Caco-2 (cell line): Measurements from ENCODE around the gene SLC25A26. TPM values are rescaled to one million over a fixed set of nuclear protein-coding genes. Genes with fewer than 3 reads are reported as not detected.

ENCODE experiments used
- BruUV-seq: library from RNA; stranded (reverse); fragments of 400-500 nt; replicated peaks from 2 replicates; lab custom pipeline; 2021; lab: Mats Ljungman, UMichigan
- CTCF ChIA-PET: fragments of 300-600 bp; sonication (Branson Sonifier 250); formaldehyde crosslinking; loops from one replicate; lab custom pipeline; 2022; ENCODE audit warnings: antibody characterized with exemption; lab: Charles Lee
- POLR2A ChIA-PET: fragments of 300-600 bp; sonication (Branson Sonifier 250); formaldehyde crosslinking; loops from one replicate; lab custom pipeline; 2022; ENCODE audit warnings: antibody characterized with exemption; lab: Charles Lee
- DNase-seq, 2 experiments: peaks; one replicate each; pipeline versions ENCODE4 v3.0.0 to v3.0.0-alpha.2; 2020 to 2022
- H3K27me3 ChIP-seq: replicated peaks from 2 replicates; pipeline ENCODE4 v1.6.0; 2011; ENCODE audit warnings: low read length; ENCODE audit not compliant: control insufficient read depth, insufficient read depth
- H3K36me3 ChIP-seq: 2 replicates; pipeline ENCODE4 v1.5.1; 2011; ENCODE audit warnings: low read length; ENCODE audit not compliant: control insufficient read depth, insufficient read depth
- H3K4me1 ChIP-seq: fragments of 250-450 bp; sonication (Bioruptor Pico); 2 replicates; pipeline ENCODE4 v1.5.1; 2020; ENCODE audit warnings: mild to moderate bottlenecking
- H3K4me3 ChIP-seq: 2 replicates; pipeline ENCODE4 v1.5.1; 2011; ENCODE audit warnings: low read depth, mild to moderate bottlenecking, control low read depth, low read length
- H3K9me3 ChIP-seq: fragments of 250-450 bp; sonication (Bioruptor Pico); 2 replicates; pipeline ENCODE4 v1.5.1; 2020; ENCODE audit warnings: mild to moderate bottlenecking, moderate library complexity
- H3K27ac Mint-ChIP-seq: one replicate; pipeline ENCODE4 v1.8.0; 2022; ENCODE audit warnings: mixed read lengths; ENCODE audit not compliant: unreplicated experiment
- H3K27me3 Mint-ChIP-seq: one replicate; pipeline ENCODE4 v1.8.0; 2022; ENCODE audit warnings: mixed read lengths; ENCODE audit not compliant: insufficient read depth, unreplicated experiment
- H3K36me3 Mint-ChIP-seq: one replicate; pipeline ENCODE4 v1.8.0; 2022; ENCODE audit warnings: mild to moderate bottlenecking, mixed read lengths; ENCODE audit not compliant: insufficient read depth, unreplicated experiment
- H3K4me1 Mint-ChIP-seq: one replicate; pipeline ENCODE4 v1.8.0; 2022; ENCODE audit warnings: low read depth, mixed read lengths; ENCODE audit not compliant: unreplicated experiment
- H3K4me3 Mint-ChIP-seq: one replicate; pipeline ENCODE4 v1.8.0; 2022; ENCODE audit warnings: mild to moderate bottlenecking, moderate library complexity, mixed read lengths; ENCODE audit not compliant: unreplicated experiment
- H3K9me3 Mint-ChIP-seq: one replicate; pipeline ENCODE4 v1.8.0; 2022; ENCODE audit warnings: mixed read lengths; ENCODE audit not compliant: unreplicated experiment
- CTCF ChIP-seq, 2 experiments: fragments of 200-600 bp in 1 of 2; IDR thresholded peaks; 1 replicate in 1 of 2; 2 replicates in 1 of 2; pipeline versions ENCODE4 v1.5.1 to v1.8.0; 2011 to 2022; ENCODE audit warnings: antibody characterized with exemption in 1 of 2, control low read depth in 1 of 2, inconsistent platforms in 1 of 2, low read depth in 1 of 2, low read length in 1 of 2, mild to moderate bottlenecking in 1 of 2, moderate library complexity in 1 of 2; ENCODE audit not compliant: insufficient read depth in 1 of 2, severe bottlenecking in 1 of 2, unreplicated experiment in 1 of 2
- intact Hi-C: fragments of 100-400 bp; cut with micrococcal nuclease; formaldehyde crosslinking; loops from one replicate; pipeline ENCODE4 v1.10.0; 2022; ENCODE audit not compliant: unreplicated experiment
- total RNA-seq: library from RNA; stranded (reverse); gene quantifications from 2 replicates; pipeline ENCODE4 v1.2.3, GENCODE V29; 2022

Gene SLC25A26
- total RNA-seq, 1 experiment from 2014 or later, result 25.4 TPM

GRCh38 chr3:66390013-66390412, 169.2 kb downstream of the SLC25A26 start:
- Mint-ChIP-seq H3K36me3 (peaks cover 56% of the 10 kb centered on the region), H3K4me1 (no peaks in the 10 kb centered on the region), H3K27me3 (no peaks in the 10 kb centered on the region), H3K9me3 (no peaks in the 10 kb centered on the region), H3K4me3 (no peak overlapping the region), H3K27ac (no peak overlapping the region)
- no peaks in the 10 kb centered on the region for H3K4me1 ChIP-seq
- BruUV-seq, result no TSS peak
- no peaks in the 10 kb centered on the region for H3K27me3 ChIP-seq
- no peak for DNase-seq
- TF ChIP-seq CTCF (IDR thresholded peaks at IDR 0.05; ENCODE audit: insufficient read depth in 1 of 2, low read depth in 1 of 2, low read length in 1 of 2, severe bottlenecking in 1 of 2, unreplicated experiment in 1 of 2), result no peak
- H3K4me3 ChIP-seq, result no peak overlapping the region
- no peaks in the 10 kb centered on the region for H3K9me3 ChIP-seq
- peaks cover 13% of the 10 kb centered on the region for H3K36me3 ChIP-seq
- intact Hi-C loops, result no loop called here
- POLR2A ChIA-PET, result no interaction called here
- CTCF ChIA-PET, result no interaction called here

GRCh38 chr3:66392512-66392911, 171.7 kb downstream of the SLC25A26 start:
- Histone ChIP-seq H3K4me1 (no peaks in the 10 kb centered on the region), H3K36me3 (peaks cover 2% of the 10 kb centered on the region), H3K9me3 (no peaks in the 10 kb centered on the region), H3K27me3 (no peaks in the 10 kb centered on the region), H3K4me3 (no peak overlapping the region)
- no peak for DNase-seq
- H3K27ac Mint-ChIP-seq, result peak overlapping the region; percentile 13
- peaks cover 49% of the 10 kb centered on the region for H3K36me3 Mint-ChIP-seq
- H3K9me3 Mint-ChIP-seq, result no peaks in the 10 kb centered on the region
- intact Hi-C loops, result no loop called here
- no peaks in the 10 kb centered on the region for H3K4me1 Mint-ChIP-seq
- BruUV-seq, result no TSS peak
- no peak for TF ChIP-seq CTCF (IDR thresholded peaks at IDR 0.05; ENCODE audit: insufficient read depth in 1 of 2, low read depth in 1 of 2, low read length in 1 of 2, severe bottlenecking in 1 of 2, unreplicated experiment in 1 of 2)
- ChIA-PET CTCF (no interaction called here), POLR2A (no interaction called here)
- no peak overlapping the region for H3K4me3 Mint-ChIP-seq
- H3K27me3 Mint-ChIP-seq, result no peaks in the 10 kb centered on the region

DNA sequence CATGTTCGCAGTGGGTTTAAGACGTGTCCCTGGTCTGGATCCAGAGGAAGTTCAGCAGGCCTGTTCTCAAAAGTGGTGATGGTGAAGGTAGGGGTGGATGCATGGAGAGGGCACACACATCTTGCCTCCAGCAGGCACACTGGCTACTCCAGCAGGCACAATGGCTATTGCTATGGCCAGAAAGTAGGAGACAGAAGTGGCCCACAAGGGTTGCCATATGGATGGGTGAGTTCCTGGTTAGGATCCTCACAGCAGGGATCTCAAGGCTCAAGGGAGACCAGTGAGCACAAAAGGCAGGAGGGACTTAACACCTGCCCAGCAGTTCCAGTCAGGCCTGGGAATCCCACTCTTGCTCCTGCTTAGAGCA, 172.1 kb downstream of the SLC25A26 start:
- no peak for DNase-seq
- POLR2A ChIA-PET, result no interaction called here
- H3K4me3 ChIP-seq, result no peak overlapping the region
- H3K9me3 ChIP-seq, result no peaks in the 10 kb centered on the region
- no peak overlapping the region for H3K4me3 Mint-ChIP-seq
- TF ChIP-seq CTCF (IDR thresholded peaks at IDR 0.05; ENCODE audit: insufficient read depth in 1 of 2, low read depth in 1 of 2, low read length in 1 of 2, severe bottlenecking in 1 of 2, unreplicated experiment in 1 of 2), result no peak
- no peaks in the 10 kb centered on the region for H3K9me3 Mint-ChIP-seq
- H3K36me3 ChIP-seq, result peaks cover 2% of the 10 kb centered on the region
- BruUV-seq, result no TSS peak
- no peaks in the 10 kb centered on the region for H3K4me1 ChIP-seq
- no peaks in the 10 kb centered on the region for H3K27me3 ChIP-seq
- intact Hi-C loops, result no loop called here
- peak overlapping the region; percentile 13 for H3K27ac Mint-ChIP-seq
- CTCF ChIA-PET, result no interaction called here
- H3K36me3 Mint-ChIP-seq, result peaks cover 52% of the 10 kb centered on the region
- no peaks in the 10 kb centered on the region for H3K4me1 Mint-ChIP-seq
- no peaks in the 10 kb centered on the region for H3K27me3 Mint-ChIP-seq
